Cardiac fibroblast (primary cell): ENCODE measurements around the gene MRS2.

Experiments
- DNase-seq, 2 donors: peaks; one replicate each; pipeline versions ENCODE4 v3.0.0 to v3.0.0-alpha.2; 2010; ENCODE audit warnings: low read depth in 2 of 2
- H3K4me3 ChIP-seq, 2 donors: replicated peaks in 1 of 2; 1 replicate in 1 of 2; 2 replicates in 1 of 2; pipeline ENCODE4 v1.5.1; 2011; ENCODE audit warnings: low read depth in 2 of 2, low read length in 2 of 2, mild to moderate bottlenecking in 2 of 2, moderate library complexity in 1 of 2
- CTCF ChIP-seq: IDR thresholded peaks from one replicate; pipeline ENCODE4 v1.5.1; 2011; ENCODE audit warnings: low read depth, mild to moderate bottlenecking, low read length, inconsistent platforms

The MRS2 gene

GRCh38 chr6:24469811-24470210, 67.1 kb downstream of the MRS2 start:
- H3K4me3 ChIP-seq, result no peak overlapping the region
- no peak for DNase-seq
- TF ChIP-seq CTCF, result no peak

GRCh38 chr6:24472181-24472580, 69.4 kb downstream of the MRS2 start:
- DNase-seq, result no peak
- TF ChIP-seq CTCF, result no peak
- H3K4me3 ChIP-seq, result no peak overlapping the region
